HG03103 (cell line): Measurements from ENCODE around the gene MAP3K7CL.

Experiments used
- ATAC-seq: cut with Tn5 transposase; IDR thresholded peaks from one replicate; pipeline ENCODE4 v1.9.1; 2021; ENCODE audit warnings: low read depth; ENCODE audit not compliant: unreplicated experiment

MAP3K7CL gene

DNA sequence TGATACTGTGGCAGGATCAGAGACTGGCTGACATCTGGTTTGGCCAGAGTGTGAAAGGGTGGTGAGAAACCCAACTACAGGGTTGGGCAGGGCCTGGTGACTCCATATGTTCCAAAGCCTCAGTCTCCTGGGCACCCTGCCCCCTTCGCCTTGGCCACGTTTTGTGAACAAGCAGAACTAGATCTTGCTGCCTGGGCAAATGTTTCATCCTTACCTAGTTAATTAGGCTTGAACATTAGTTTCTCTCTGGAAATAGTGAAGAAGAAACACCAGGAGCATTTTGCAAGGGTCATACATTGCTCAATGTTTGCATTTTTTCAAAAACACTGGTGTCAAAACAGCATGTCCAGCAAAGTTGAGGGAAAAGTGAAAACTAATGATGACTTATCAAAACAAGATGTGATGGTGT lies 60.5 kb downstream of the MAP3K7CL start:
- no peak for ATAC-seq

DNA sequence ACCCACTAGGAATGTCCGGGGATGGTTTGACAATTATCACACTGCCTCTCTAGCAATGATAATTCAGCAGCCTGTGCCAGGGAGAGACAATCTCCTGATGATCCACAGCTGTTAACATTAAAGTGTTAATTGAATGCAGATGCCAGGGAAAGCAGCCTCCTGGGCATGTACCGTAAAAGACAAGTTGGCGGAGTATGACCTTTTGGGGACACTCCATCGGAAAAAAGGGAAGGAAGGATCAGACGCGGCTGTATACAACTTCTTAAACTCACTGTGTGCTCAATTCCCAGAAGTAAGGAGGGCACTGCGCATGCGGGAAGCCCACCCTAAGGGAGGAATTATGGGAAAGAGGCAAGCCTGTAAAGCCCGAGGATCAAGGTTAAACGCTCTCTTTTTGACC lies 62.6 kb downstream of the MAP3K7CL start:
- ATAC-seq: no peak

- no peak for ATAC-seq
These were observed 63.5 kb downstream of the MAP3K7CL start for GRCh38 chr21:29193901-29194300.

- no peak for ATAC-seq
These were observed 63.9 kb downstream of the MAP3K7CL start for GRCh38 chr21:29194342-29194741.

DNA sequence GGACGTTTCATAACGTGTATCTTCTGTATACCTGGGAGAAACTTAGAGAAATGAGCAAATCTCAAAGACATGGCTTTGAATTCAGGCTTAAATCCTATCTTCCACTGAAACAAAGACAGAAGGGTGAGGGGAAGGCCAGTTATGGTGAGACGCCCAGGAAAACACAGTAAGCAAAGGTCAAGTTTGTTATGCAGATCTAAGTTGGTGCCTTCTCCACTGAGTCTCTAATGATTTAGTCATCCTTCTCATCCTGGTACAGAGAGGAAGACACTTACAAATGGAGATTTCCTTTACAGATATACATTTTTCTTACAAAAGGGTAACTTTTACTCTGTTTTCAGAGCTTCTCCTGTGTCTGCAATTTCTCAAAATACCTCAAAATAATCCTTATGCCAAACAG lies 64.4 kb downstream of the MAP3K7CL start:
- no peak for ATAC-seq

- peak; percentile 97 for ATAC-seq
These were observed 65.7 kb downstream of the MAP3K7CL start for GRCh38 chr21:29195981-29196669.

DNA sequence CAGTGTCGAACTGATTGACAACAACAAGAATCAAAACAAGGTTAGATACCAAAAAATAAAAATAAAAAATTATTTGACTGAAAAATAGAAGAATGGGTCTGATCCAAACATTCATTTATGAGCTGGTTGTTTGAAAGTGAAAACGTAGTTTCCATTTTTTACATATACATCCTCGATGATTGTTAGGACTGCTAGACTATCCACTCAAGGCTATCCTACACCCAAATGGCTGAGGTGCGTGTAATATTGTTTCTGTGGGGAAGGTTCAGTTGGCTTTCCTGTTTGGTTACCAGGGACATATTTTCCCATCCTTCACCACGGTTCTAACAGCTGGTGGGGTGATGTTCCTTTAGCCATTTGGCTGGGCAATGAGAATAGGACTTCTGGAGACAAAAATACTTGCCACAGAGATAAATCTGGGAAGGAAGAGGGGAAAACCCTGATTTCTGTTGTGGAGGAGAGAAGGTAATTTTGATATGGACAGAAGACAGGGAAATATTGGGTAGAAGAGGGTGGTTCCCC lies 66.3 kb downstream of the MAP3K7CL start:
- peak; percentile 12 for ATAC-seq

GRCh38 chr21:29201186-29201585 lies 70.7 kb downstream of the MAP3K7CL start:
- ATAC-seq: no peak

DNA sequence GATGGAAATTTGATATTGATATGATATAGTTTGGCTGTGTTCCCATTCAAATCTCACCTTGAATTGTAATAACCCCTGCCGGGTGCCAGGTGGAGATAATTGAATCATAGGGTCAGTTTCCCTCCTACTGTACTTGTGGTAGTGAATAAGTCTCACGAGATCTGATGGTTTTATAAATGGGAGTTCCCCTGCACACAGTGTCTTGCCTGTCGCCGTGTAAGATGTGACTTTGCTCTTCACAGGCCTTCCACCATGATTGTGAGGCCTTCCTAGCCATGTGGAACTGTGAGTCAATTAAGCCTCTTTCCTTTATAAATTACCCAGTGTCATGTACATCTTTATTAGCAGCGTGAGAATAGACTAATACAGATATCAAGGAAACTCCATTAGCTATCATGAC lies 74.6 kb downstream of the MAP3K7CL start:
- ATAC-seq: no peak

GRCh38 chr21:29205988-29206387 lies 75.5 kb downstream of the MAP3K7CL start:
- ATAC-seq: no peak

DNA sequence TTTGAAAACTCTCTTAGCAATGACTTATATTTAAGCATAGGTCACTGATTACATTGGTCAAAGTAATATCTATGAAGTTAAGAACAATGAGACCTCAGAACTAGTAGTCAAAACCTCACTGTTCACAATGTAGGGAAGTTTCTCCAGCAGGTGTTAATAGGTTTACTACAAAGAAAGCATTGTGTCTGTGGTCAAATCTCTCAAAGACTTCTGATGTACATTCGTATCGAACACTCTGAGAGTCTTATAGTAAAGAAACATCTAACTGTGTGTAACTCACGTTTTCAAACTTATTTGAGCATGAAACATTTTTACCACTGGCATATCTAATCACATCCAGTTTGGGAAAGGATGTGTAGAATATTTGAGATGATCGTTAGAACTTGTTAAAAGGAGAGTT lies 76.0 kb downstream of the MAP3K7CL start:
- no peak for ATAC-seq

GRCh38 chr21:29207201-29207600 lies 76.8 kb downstream of the MAP3K7CL start:
- no peak for ATAC-seq

DNA sequence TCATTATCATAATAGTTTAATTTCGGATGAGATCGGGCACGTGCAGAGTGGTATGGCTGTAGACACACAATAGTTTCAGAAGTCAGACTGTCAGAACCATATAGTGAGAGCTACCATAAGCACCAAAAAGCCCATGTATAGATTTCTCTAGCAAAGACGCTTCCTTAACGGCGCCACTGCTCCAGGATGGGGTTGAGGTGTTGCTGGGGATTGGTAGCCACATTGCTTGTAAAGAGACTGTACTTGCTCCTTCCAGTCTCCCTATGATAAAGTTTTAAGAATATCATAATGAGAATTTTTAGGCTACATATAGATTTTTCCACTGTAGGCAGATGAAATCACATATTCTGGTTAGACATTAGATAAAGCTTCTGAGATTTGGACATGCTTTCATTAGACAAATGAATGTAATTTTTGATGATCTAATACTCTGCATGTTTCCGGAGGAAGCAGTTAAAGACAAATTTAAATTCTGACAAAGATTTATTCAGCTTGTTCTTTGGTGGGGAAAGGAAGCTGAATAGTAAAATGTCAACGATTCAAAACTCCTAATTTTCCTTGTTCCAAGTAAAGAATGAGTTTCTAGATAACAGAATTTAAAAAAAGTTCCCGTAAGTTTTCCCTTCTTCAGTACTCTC lies 77.7 kb downstream of the MAP3K7CL start:
- no peak for ATAC-seq

DNA sequence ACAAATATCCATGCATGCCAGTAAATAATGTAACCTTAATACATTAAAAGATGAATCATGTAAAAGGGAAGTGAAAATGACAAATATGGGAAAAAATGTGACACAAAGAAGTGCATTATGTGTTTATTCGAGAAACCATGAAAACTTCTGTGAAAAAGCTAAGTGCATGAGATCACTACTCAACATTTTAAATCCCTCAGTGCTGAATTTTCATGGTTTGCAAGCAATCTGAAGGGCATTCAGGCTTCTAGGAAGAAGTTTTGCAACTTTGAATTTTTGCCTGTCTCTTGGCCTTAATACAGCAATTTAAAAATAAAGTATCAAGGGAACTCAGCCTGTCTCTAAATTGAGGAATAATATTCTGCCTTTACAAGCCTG lies 78.2 kb downstream of the MAP3K7CL start:
- no peak for ATAC-seq

- no peak for ATAC-seq
These were observed 79.3 kb downstream of the MAP3K7CL start for GRCh38 chr21:29209696-29210095.

DNA sequence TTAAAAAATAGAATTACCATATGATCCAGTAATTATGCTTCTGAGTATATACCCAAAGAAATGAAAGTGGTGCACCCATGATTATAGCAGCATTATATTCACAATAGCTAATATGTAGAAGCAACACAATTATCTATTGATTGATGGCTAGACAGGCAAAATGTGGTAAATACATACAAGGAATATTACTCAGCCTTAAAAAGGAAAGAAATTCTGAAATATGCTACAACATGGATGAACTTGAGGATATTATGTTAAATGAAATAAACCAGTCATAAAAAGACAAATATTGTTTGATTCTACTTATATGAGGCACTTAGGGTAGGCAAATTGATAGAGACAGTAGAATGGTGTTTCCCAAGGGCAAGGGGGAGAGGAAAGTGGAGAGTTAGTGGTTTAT lies 80.8 kb downstream of the MAP3K7CL start:
- no peak for ATAC-seq

GRCh38 chr21:29212446-29212845 lies 82.0 kb downstream of the MAP3K7CL start:
- no peak for ATAC-seq

DNA sequence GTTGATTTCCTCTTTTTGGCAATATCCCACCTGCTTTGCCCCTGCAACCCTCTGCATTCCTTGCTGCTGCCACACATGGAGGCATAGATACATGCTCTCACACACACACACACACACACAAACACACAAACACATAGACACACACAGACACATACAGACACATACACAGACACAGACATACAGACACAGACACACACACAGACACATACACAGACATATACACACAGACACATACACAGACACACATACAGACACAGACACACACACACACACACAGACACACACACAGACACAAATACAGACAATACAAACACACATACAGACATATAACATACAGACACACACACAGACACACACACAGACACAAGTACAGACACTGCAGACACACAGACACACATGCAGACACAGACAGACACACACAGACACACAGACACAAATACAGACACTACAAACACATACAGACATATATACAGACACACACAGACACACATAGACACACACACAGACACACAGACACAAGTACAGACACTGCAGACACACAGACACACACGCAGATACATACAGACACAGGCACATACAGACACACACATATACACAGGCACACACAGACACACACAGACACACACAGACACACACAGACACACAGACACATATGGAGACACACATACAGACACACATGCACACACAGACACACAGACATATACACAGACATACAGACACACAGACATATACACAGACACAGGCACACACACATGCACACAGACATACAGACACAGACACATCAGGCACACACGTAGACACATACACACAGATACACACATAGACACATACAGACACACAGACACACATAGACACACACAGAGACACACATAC lies 83.3 kb downstream of the MAP3K7CL start:
- no peak for ATAC-seq

DNA sequence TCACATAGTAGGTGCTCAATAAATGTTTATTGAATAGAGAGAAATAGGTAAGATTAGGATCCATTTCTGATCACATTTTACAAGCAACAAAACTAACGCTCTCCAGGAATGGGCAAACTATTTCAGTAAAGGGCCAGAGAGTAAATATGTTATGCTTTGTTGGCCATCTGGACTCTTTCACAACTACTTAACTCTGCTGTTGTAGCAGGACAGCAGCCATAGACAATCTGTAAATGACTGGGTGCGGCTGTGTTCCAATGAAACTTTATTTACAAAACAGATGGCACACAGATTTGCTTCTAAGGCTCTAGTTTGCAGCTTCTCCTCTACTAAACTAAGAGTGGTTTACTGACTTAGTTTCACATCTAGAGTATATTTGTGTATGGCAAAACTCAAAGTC lies 85.3 kb downstream of the MAP3K7CL start:
- ATAC-seq: no peak

DNA sequence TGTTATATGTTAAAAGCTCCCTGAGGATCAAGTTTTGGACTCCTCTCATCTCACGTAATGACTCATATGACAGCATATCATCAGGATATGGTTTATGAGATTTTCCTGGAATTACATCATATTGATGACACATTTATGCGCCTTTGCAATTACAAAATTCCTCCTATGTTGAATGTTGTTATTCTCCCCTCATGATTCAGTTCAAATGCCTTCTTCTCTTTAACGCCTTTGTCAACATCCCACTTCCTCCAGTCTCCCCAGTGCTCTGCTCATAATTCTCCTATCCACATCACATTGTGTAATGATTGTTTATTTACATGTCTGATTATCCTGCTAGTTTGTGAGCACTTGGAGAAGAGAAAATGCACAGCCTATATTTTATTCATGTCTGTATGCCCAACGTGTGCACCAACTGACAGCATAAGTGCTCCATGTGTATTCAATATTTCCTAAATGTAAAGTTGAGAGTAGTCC lies 87.4 kb downstream of the MAP3K7CL start:
- ATAC-seq: no peak

DNA sequence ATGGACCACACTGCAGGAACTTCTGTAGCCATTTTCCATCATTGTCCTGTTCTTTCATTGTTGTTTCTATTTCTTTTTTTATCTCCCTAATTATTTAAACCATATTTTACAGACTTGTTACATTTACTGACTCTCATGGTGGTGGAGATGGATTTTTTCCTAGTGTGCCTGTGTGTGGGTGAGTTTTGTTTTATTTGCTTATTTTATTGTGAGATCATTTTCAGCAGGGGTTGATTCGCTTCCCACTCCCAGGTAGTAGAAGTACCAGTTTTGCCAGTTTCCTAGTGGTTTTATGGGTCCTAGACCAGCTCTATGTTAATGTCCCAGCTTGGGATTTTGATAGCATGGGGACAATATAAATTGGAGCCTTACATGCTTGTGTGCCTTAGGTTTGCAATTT lies 88.3 kb downstream of the MAP3K7CL start:
- ATAC-seq: no peak
